Urothelium cell line (cell line): ENCODE results near the gene PRR5.
"Not testable (repeated sequence)": the region's sequence is repeated elsewhere in the genome, so short reads cannot be mapped to it uniquely, and the experiment has no call there.

Source experiments
- DNase-seq: peaks from one replicate; pipeline ENCODE4 v3.0.0; 2011; ENCODE audit warnings: low spot score, mixed read lengths
- FAIRE-seq: peaks from 2 replicates; lab custom pipeline; 2011; peaks lifted over from hg19 to GRCh38; lab: Jason Lieb, UNC

PRR5 gene

DNA sequence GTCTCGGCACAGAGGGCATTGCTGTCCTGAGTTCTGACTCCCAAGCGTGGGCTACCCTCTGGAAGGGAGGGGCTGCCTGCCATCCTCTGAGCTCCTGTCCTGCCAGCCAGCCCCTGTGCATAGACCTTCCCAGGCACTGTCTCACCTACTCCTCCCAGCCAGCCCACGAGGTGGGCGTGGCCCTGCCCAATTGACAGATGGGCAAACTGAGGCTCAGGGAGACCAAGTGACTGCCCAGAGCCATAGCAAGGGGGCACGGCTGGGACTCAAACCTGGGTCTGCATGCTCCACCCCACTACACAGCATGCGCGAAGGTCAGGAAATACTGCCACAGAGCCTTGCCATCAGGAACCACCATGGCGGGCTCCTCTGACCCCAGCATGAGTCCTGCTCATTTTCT lies 29.4 kb upstream of the PRR5 start:
- DNase-seq (no peak), FAIRE-seq (no peak)

DNA sequence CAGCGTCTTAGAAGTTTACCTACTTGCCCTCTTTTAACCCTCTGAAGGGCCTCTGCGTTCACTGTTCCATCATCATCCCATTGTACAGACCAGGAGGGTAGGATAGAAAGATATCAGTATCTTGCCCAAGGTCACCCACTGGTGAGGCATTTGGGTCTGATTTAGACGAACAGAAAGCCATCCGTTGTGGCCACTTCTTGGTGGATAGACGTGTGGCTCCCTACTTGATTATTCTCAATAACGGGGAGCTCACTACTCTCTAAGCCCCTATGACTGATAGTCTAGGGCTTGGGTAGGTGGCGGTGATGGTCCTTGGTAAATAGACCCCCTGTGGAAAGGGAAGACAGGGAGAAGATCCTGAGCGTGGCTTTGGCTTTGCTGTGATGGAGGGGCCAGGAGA lies 28.6 kb upstream of the PRR5 start:
- FAIRE-seq: no peak
- DNase-seq: no peak

- not testable (repeated sequence) for FAIRE-seq
Measured at GRCh38 chr22:44676066-44676440, 26.0 kb upstream of the PRR5 start.

GRCh38 chr22:44676441-44677352 lies 25.3 kb upstream of the PRR5 start:
- FAIRE-seq: no peak

More at GRCh38 chr22:44676066-44676440, 26.0 kb upstream of the PRR5 start:
- not testable (repeated sequence) for DNase-seq

GRCh38 chr22:44677353-44677840 lies 24.6 kb upstream of the PRR5 start:
- DNase-seq (no peak), FAIRE-seq (no peak)

More at GRCh38 chr22:44676441-44677352, 25.3 kb upstream of the PRR5 start:
- DNase-seq: no peak

DNA sequence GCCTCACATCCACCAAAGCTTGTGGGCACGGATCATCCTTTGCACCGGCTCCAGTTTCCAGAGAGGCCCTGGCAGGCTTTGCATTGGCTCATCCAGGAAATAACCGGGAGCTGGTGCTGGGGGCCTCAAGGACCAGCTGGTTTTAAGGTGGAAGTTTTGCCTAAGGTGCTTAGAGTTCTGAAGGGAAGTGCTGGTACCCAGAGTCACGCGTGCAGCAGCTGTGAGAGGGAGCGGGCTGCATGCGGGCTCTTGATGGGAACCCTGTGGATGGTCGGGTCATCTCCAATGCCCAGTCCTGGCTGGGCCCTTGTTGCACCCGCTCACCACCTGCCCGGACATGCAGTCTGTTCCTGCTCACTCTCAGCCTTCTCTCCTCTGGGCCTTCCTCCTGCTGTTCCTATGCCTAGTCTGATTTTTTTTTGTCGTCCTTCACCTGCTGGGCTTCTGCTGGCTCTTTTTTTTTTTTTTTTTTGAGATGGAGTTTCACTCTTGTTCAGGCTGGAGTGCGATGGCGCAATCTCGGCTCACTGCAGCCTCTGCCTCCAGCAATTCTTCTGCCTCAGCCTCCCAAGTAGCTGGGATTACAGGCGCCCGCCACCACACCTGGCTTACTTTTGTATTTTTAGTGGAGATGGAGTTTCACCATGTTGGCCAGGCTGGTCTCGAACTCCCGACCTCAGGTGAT lies 24.0 kb upstream of the PRR5 start:
- FAIRE-seq: no peak

GRCh38 chr22:44678556-44679305 lies 23.3 kb upstream of the PRR5 start:
- no peak for DNase-seq

More for the DNA sequence above, 24.0 kb upstream of the PRR5 start:
- DNase-seq: no peak

DNA sequence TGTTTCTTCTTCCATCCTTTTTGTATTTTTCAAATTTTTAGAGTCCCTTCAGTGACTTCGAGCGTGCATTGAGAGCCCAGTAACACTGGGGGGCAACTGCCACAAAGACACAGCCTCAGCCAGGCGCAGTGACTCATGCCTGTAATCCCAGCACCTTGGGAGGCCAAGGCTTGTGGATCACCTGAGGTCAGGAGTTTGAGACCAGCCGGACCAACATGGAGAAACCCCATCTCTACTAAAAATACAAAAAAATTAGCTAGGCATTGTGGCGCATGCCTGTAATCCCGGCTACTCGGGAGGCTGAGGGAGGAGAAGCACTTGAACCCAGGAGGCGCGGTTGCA lies 22.7 kb upstream of the PRR5 start:
- not testable (repeated sequence) for FAIRE-seq, DNase-seq

More at GRCh38 chr22:44678556-44679305, 23.3 kb upstream of the PRR5 start:
- FAIRE-seq: no peak

DNA sequence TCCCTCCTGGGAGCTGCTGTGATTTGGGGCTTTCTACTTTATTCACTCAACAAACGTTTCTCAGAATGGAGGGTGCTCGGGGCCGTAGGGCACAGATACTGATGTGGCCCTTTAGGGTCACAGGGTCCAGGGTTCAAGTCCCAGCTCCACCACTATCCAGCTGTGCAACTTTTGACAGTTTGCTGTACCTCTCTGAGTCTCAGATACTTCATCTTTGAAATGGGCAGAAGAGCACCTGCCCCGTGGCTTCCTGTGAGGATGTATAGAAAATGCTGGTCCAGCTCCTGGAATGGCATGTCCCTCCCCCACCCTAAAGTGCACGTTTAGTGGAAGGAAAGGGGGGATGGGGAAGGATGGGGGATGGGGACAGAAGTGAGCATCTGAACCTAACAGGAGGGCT lies 21.9 kb upstream of the PRR5 start:
- no peak for FAIRE-seq
- no peak for DNase-seq

DNA sequence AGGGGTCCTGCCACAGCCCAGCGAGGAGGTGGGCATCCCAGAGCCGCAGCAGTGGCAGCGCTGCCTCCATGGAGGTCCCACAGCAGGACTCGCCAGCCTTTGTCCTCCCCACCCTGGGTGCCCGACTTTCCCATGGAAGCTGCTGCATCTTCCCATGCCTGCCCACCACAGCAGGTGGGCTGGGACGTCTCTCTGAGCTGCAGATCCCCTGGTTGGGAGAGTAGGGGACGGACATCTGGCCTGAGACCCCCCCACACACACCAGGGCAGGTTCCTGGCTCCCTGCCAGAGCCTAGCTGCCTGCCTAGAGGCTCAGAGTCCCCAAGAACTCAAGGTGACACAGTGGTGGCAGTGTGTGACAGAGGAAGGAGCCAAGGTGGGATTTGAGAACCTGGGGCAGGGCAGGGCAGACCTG lies 21.5 kb upstream of the PRR5 start:
- FAIRE-seq: peak; percentile 71
- DNase-seq: no peak

DNA sequence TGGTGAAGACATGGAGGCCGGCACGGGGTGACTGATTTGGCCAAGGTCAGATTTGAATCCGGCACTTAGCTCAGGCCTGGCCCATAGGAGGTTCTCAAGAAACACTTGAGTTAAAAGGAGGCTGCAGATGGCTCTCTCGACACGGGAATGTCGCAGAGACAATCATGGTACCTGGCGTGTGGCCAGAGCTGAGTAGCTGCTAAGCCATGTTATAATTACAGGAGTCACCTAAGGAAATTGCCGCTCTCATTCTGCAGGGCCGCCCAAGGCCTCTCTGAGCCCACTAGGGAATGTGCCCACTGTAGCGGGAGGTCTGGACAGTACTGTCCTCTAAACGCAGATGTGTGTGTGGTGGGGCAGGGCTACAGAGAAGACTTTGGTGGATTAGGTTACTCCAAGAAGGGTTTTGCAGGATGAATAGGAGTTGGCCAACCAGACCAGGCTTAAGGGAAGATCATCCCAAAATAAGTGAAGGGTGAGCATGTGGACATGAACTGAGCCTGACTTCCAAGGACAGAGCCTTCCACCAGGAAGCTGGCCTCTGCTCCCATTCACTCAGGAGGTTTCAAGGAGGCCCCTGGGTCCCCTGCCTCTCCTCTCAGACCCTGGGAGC lies 19.3 kb upstream of the PRR5 start:
- FAIRE-seq: no peak

DNA sequence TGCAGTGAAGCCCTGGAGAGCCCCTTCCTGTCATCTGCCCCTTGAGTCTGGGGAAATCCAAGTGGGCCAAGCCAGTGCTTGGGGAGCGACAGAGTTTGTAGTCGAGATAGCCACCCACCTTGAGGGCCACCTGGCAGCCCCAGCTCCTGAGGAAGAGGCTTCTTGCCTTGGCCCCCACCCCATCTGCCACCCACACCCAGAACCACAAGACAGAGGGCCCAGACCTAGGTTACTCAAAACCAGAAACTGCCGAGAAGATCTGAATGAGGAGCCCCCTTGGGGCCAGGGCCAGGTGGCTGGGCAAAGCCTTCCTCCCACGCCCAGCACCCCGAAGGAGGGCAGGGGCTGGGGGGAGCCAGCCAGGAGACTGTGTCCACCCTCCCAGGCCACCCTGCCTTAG lies 18.8 kb upstream of the PRR5 start:
- DNase-seq: no peak
- no peak for FAIRE-seq

More for the DNA sequence above, 19.3 kb upstream of the PRR5 start:
- DNase-seq: no peak

GRCh38 chr22:44683881-44684280 lies 18.1 kb upstream of the PRR5 start:
- FAIRE-seq (no peak), DNase-seq (no peak)

- peak; percentile 95 for DNase-seq
- peak; percentile 40 for FAIRE-seq
Measured at GRCh38 chr22:44684506-44685383, 17.3 kb upstream of the PRR5 start.

DNA sequence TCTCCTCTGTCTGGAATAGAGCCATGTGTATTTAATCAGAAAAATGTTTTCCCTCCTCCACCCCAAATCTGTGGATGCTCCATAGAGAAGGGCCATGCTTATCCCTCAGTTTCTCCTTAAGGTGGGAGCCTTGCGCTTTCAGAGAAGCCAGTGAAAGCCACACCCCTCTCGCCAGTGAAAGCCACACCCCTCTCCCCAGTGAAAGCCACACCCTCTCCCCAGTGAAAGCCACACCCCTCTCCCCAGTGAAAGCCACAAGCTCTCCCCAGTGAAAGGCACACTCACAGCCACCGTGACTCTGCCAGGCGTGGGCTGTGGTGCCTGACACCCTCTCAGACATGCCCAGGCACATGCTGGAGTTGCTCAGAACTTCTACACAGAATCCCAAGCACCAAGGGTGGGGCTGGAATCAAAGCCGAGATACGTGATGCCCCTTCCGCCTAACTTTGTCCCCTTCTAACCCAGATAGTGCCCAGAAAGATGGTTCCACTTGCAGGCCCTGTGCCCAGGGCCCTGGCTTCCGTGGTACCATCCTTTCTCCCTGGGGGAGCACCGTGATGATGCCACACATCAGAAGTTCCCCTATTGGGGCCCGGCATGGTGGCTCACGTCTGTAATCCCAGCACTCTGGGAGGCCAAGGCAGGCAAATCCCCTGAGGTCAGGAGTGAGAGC lies 16.5 kb upstream of the PRR5 start:
- DNase-seq (peak; percentile 70), FAIRE-seq (peak; percentile 76)

- DNase-seq (no peak), FAIRE-seq (no peak)
Measured at GRCh38 chr22:44686873-44687600, 15.0 kb upstream of the PRR5 start.

DNA sequence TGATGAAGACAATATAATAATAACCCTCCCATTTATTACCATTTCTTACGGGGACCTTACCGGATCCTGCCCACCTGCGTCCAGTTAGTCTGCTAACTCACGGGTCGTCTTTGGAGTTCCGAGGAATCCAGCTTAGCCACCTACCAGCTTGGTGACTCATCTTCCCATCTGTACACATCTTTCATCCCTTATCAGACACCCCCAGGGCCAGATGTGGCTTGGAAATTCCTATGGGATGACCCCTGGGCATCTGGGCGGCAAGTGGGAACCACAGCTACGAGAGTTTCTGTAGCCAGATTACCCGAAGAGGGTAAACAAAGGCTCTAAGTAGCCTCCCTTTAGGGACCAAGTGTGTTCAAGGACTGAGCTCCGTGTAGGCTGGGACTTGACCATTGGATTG lies 12.8 kb upstream of the PRR5 start:
- peak; percentile 53 for DNase-seq
- FAIRE-seq: peak; percentile 66

- no peak for FAIRE-seq
- no peak for DNase-seq
Measured at GRCh38 chr22:44689915-44690524, 12.0 kb upstream of the PRR5 start.
